ENCODE data around the gene RPL6.

The RPL6 gene

GRCh38 chr12:112370199-112370598 is 39.2 kb downstream of the RPL6 start:
- H3K9me3 ChIP-seq (ENCODE audit: severe bottlenecking) = no peaks in the 10 kb centered on the region
- H3K27ac ChIP-seq (ENCODE audit: poor library complexity, severe bottlenecking) = no peak overlapping the region
- no peak overlapping the region for H3K4me3 ChIP-seq (ENCODE audit: severe bottlenecking)
- ATAC-seq (ENCODE audit: low read depth) (no peak), DNase-seq (ENCODE audit: low spot score) (no peak)
- no peaks in the 10 kb centered on the region for H3K27me3 ChIP-seq (ENCODE audit: insufficient read depth, poor library complexity, severe bottlenecking)
- TF ChIP-seq CTCF (IDR thresholded peaks at IDR 0.05; ENCODE audit: poor library complexity, severe bottlenecking) = no peak
- no peaks in the 10 kb centered on the region for H3K4me1 ChIP-seq (ENCODE audit: insufficient read depth, poor library complexity, severe bottlenecking)
- peaks cover 4% of the 10 kb centered on the region for H3K36me3 ChIP-seq (ENCODE audit: low read depth)

- H3K9me3 ChIP-seq (ENCODE audit: severe bottlenecking) = no peaks in the 10 kb centered on the region
- no peaks in the 10 kb centered on the region for H3K4me1 ChIP-seq (ENCODE audit: insufficient read depth, poor library complexity, severe bottlenecking)
- no peaks in the 10 kb centered on the region for H3K36me3 ChIP-seq (ENCODE audit: low read depth)
- no peaks in the 10 kb centered on the region for H3K27me3 ChIP-seq (ENCODE audit: insufficient read depth, poor library complexity, severe bottlenecking)
- H3K4me3 ChIP-seq (ENCODE audit: severe bottlenecking) = no peak overlapping the region
- DNase-seq (ENCODE audit: low spot score) = no peak
- TF ChIP-seq CTCF (IDR thresholded peaks at IDR 0.05; ENCODE audit: poor library complexity, severe bottlenecking) = no peak
- H3K27ac ChIP-seq (ENCODE audit: poor library complexity, severe bottlenecking) = no peak overlapping the region
- no peak for ATAC-seq (ENCODE audit: low read depth)
These were observed 40.5 kb downstream of the RPL6 start for GRCh38 chr12:112368856-112369255.

GRCh38 chr12:112367965-112368364 is 41.4 kb downstream of the RPL6 start:
- H3K27me3 ChIP-seq (ENCODE audit: insufficient read depth, poor library complexity, severe bottlenecking) = no peaks in the 10 kb centered on the region
- H3K27ac ChIP-seq (ENCODE audit: poor library complexity, severe bottlenecking) = no peak overlapping the region
- DNase-seq (ENCODE audit: low spot score) = no peak
- no peaks in the 10 kb centered on the region for H3K36me3 ChIP-seq (ENCODE audit: low read depth)
- ATAC-seq (ENCODE audit: low read depth) = no peak
- no peak for TF ChIP-seq CTCF (IDR thresholded peaks at IDR 0.05; ENCODE audit: poor library complexity, severe bottlenecking)
- H3K4me1 ChIP-seq (ENCODE audit: insufficient read depth, poor library complexity, severe bottlenecking) = no peaks in the 10 kb centered on the region
- no peaks in the 10 kb centered on the region for H3K9me3 ChIP-seq (ENCODE audit: severe bottlenecking)
- H3K4me3 ChIP-seq (ENCODE audit: severe bottlenecking) = no peak overlapping the region

- Histone ChIP-seq H3K36me3 (ENCODE audit: low read depth) (no peaks in the 10 kb centered on the region), H3K4me3 (ENCODE audit: severe bottlenecking) (no peak overlapping the region), H3K9me3 (ENCODE audit: severe bottlenecking) (no peaks in the 10 kb centered on the region), H3K27me3 (ENCODE audit: insufficient read depth, poor library complexity, severe bottlenecking) (no peaks in the 10 kb centered on the region), H3K4me1 (ENCODE audit: insufficient read depth, poor library complexity, severe bottlenecking) (no peaks in the 10 kb centered on the region), H3K27ac (ENCODE audit: poor library complexity, severe bottlenecking) (no peak overlapping the region)
- DNase-seq (ENCODE audit: low spot score) (no peak), ATAC-seq (ENCODE audit: low read depth) (no peak)
- TF ChIP-seq CTCF (IDR thresholded peaks at IDR 0.05; ENCODE audit: poor library complexity, severe bottlenecking) = no peak
These were observed 47.1 kb downstream of the RPL6 start for GRCh38 chr12:112362310-112362709.

- Histone ChIP-seq H3K27me3 (ENCODE audit: insufficient read depth, poor library complexity, severe bottlenecking) (no peaks in the 10 kb centered on the region), H3K9me3 (ENCODE audit: severe bottlenecking) (no peaks in the 10 kb centered on the region), H3K36me3 (ENCODE audit: low read depth) (no peaks in the 10 kb centered on the region), H3K27ac (ENCODE audit: poor library complexity, severe bottlenecking) (no peak overlapping the region), H3K4me1 (ENCODE audit: insufficient read depth, poor library complexity, severe bottlenecking) (no peaks in the 10 kb centered on the region), H3K4me3 (ENCODE audit: severe bottlenecking) (no peak overlapping the region)
- ATAC-seq (ENCODE audit: low read depth) (no peak), DNase-seq (ENCODE audit: low spot score) (no peak)
- no peak for TF ChIP-seq CTCF (IDR thresholded peaks at IDR 0.05; ENCODE audit: poor library complexity, severe bottlenecking)
These were observed 48.1 kb downstream of the RPL6 start for GRCh38 chr12:112361271-112361670.

Data from RWPE2 (cell line).